ENCODE data around the gene CHD5.

Gene CHD5

GRCh38 chr1:6208723-6209660, 28.9 kb upstream of the CHD5 start:
- peak; percentile 18 for TF ChIP-seq CTCF (IDR thresholded peaks at IDR 0.05; ENCODE audit: low read length, missing control alignments)
- H3K4me3 ChIP-seq (replicated peaks; ENCODE audit: low read depth, low read length), result peak overlapping the region; percentile 28
- peak; percentile 52 for DNase-seq (ENCODE audit: low read depth)

- no peak for TF ChIP-seq CTCF (IDR thresholded peaks at IDR 0.05; ENCODE audit: low read length, missing control alignments)
- H3K4me3 ChIP-seq (replicated peaks; ENCODE audit: low read depth, low read length), result no peak overlapping the region
- DNase-seq (ENCODE audit: low read depth), result no peak
These were observed 27.8 kb upstream of the CHD5 start for GRCh38 chr1:6207921-6208320.

GRCh38 chr1:6207075-6207885, 27.2 kb upstream of the CHD5 start:
- no peak for TF ChIP-seq CTCF (IDR thresholded peaks at IDR 0.05; ENCODE audit: low read length, missing control alignments)
- H3K4me3 ChIP-seq (replicated peaks; ENCODE audit: low read depth, low read length), result no peak overlapping the region
- DNase-seq (ENCODE audit: low read depth), result no peak

GRCh38 chr1:6206520-6206855, 26.4 kb upstream of the CHD5 start:
- H3K4me3 ChIP-seq (replicated peaks; ENCODE audit: low read depth, low read length), result peak overlapping the region; percentile 58
- TF ChIP-seq CTCF (IDR thresholded peaks at IDR 0.05; ENCODE audit: low read length, missing control alignments), result no peak

GRCh38 chr1:6205849-6206519, 25.9 kb upstream of the CHD5 start, which contains the start of gene RNF207:
Gene RNF207 (plus strand): TSS chr1:6206119. CDS start chr1:6206536, 417 bp downstream.
- H3K4me3 ChIP-seq (replicated peaks; ENCODE audit: low read depth, low read length), result peak within 1 kb of the TSS; percentile 58

More at GRCh38 chr1:6206520-6206855, 26.4 kb upstream of the CHD5 start:
- DNase-seq (ENCODE audit: low read depth), result no peak

More at GRCh38 chr1:6205849-6206519, 25.9 kb upstream of the CHD5 start, which contains the start of gene RNF207:
- DNase-seq (ENCODE audit: low read depth), result peak; percentile 63
- TF ChIP-seq CTCF (IDR thresholded peaks at IDR 0.05; ENCODE audit: low read length, missing control alignments), result no peak

Data from fibroblast of pulmonary artery (primary cell).